Measurements from ENCODE around the gene LRRFIP1. TPM values are rescaled to one million over a fixed set of nuclear protein-coding genes. Genes with fewer than 3 reads are reported as not detected.

Gene LRRFIP1
- total and polyA plus RNA-seq, 2 of the 13 experiments (the other 11 are each of a cell fraction or from before 2014, with no cell fraction given): 15.9 to 40.5 TPM

- peak; percentile 92 for ATAC-seq
- H3K4me2 ChIP-seq (ENCODE audit: low read depth, low read length): peak overlapping the region; percentile 62
- no peaks in the 10 kb centered on the region for H3K27me3 ChIP-seq (ENCODE audit: control insufficient read depth in 1 of 2, insufficient read depth in 2 of 2, low read length in 2 of 2)
- no peak overlapping the region for H2AFZ ChIP-seq (ENCODE audit: low read length)
- ChIA-PET CTCF (ENCODE audit: low intra/inter-chr PET ratio, low total read pairs) (no interaction called here), POLR2A (interaction anchor here (0.7 to 1.8 kb wide), 12 partner anchors 8 to 79 kb away, joined by 3 to 8 read pairs (median 4); partner anchors contain the start of genes LRRFIP1 and RAB17)
- no peaks in the 10 kb centered on the region for H3K36me3 ChIP-seq (replicated peaks in 1 of 2; ENCODE audit: control insufficient read depth in 1 of 2, insufficient read depth in 2 of 2, low read length in 2 of 2)
- H3K27ac ChIP-seq (ENCODE audit: extremely low read length, insufficient read depth, low read length): no peak overlapping the region
- in situ Hi-C loops (cut with HindIII; ENCODE audit: extremely low pct_ligation_motif_present, low pct_unique_long_range_greater_than_20kb) (loop anchor here (5.0 kb wide), 2 partner anchors 72 to 88 kb away; no protein-coding TSS in a partner anchor), intact Hi-C loops (cut with micrococcal nuclease; ENCODE audit: unreplicated experiment) (no loop called here)
- 38% methylated on average over 21 of the region's 21 CpGs for WGBS (ENCODE audit: low lambda C conversion rate)
- BruUV-seq (replicated peaks): TSS peak; percentile 60
- peak; percentile 85 for DNase-seq (ENCODE audit: low spot score)
- H3K9ac ChIP-seq (ENCODE audit: insufficient read depth, low read depth, low read length): peak overlapping the region; percentile 29
- peak; percentile 85 for FAIRE-seq
- H3K9me3 ChIP-seq (ENCODE audit: low read length): no peaks in the 10 kb centered on the region
- H3K4me3 ChIP-seq (replicated peaks in 1 of 3; ENCODE audit: insufficient read depth in 1 of 3, low read depth in 2 of 3, low read length in 3 of 3): peak overlapping the region in 2 of 3 experiments; percentile 11 to 17; a peak in 1 of 6 replicates
- peaks cover 59% of the 10 kb centered on the region for H3K4me1 ChIP-seq (ENCODE audit: insufficient read depth, low read length)
- H3K79me2 ChIP-seq (ENCODE audit: insufficient read depth, low read length): no peaks in the 10 kb centered on the region
- H4K20me1 ChIP-seq (ENCODE audit: insufficient read depth, low read length): no peaks in the 10 kb centered on the region
- TF ChIP-seq ELF1 (CRISPR knock-in tag; IDR thresholded peaks at IDR 0.05) (peak; percentile 71; the same call in 1 of the 2 replicates), HNF4A (CRISPR knock-in tag; IDR thresholded peaks at IDR 0.05) (no peak), ZNF792 (CRISPR knock-in tag; IDR thresholded peaks at IDR 0.05) (peak; percentile 64; the same call in 1 of the 2 replicates), IRF2 (CRISPR knock-in tag; IDR thresholded peaks at IDR 0.05) (peak; percentile 39; the same call in 1 of the 2 replicates), CAMTA2 (CRISPR knock-in tag; IDR thresholded peaks at IDR 0.05; ENCODE audit: borderline replicate concordance) (no peak), ZBTB4 (CRISPR knock-in tag; IDR thresholded peaks at IDR 0.05; ENCODE audit: borderline replicate concordance) (0 out of 2 replicates have a peak, but pooled peaks have one; percentile 32), ZNF256 (CRISPR knock-in tag; conservative IDR thresholded peaks at IDR 0.05) (0 out of 2 replicates have a peak, but pooled peaks have one; percentile 44), TP53 (CRISPR knock-in tag; conservative IDR thresholded peaks at IDR 0.05) (no peak), CEBPB (IDR thresholded peaks at IDR 0.05; ENCODE audit: borderline replicate concordance, low read depth, low read length) (no peak), ZNF619 (CRISPR knock-in tag; IDR thresholded peaks at IDR 0.05) (no peak), ZNF564 (CRISPR knock-in tag; IDR thresholded peaks at IDR 0.05) (no peak), PRDM15 (CRISPR knock-in tag; IDR thresholded peaks at IDR 0.05) (peak; percentile 83), ZNF598 (CRISPR knock-in tag; IDR thresholded peaks at IDR 0.05; ENCODE audit: borderline replicate concordance) (no peak), ZBTB25 (CRISPR knock-in tag; IDR thresholded peaks at IDR 0.05) (peak; percentile 60; the same call in 1 of the 2 replicates), ZNF672 (CRISPR knock-in tag; IDR thresholded peaks at IDR 0.05) (no peak), SMYD3 (CRISPR knock-in tag; IDR thresholded peaks at IDR 0.05) (peak; percentile 90)
Observed at GRCh38 chr2:237669628-237670392, 42.4 kb downstream of the LRRFIP1 start.

All from HepG2 (cell line).